GM12801 (cell line): Measurements from ENCODE around the gene RPRD1B.

Experiments used
- TF ChIP-seq, protein P1 (sequence below): IDR thresholded peaks from one replicate; pipeline ENCODE4 v1.5.1; 2011; ENCODE audit warnings: control low read depth; ENCODE audit not compliant: insufficient read length; ENCODE audit errors: extremely low read depth

Gene RPRD1B

DNA sequence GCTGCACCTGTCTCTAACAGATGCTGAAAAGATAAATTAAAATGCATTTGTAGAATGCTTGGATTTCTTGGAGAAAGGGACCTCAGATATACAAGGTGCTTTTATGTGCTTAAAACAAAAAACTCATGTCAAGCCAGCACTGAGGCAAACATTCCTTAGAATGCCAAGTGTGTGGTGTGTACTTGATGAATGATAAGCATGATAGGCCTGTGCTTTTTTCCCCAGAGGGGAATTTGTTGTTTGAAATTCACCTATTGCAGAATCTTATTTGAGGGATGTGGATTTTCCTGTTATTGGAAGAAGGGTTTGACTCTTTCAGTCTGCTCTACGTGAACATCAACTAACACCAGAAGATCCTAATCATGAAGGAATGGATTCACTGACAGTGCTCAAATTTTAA lies 29.1 kb upstream of the RPRD1B start:
- TF ChIP-seq, protein P1, sequence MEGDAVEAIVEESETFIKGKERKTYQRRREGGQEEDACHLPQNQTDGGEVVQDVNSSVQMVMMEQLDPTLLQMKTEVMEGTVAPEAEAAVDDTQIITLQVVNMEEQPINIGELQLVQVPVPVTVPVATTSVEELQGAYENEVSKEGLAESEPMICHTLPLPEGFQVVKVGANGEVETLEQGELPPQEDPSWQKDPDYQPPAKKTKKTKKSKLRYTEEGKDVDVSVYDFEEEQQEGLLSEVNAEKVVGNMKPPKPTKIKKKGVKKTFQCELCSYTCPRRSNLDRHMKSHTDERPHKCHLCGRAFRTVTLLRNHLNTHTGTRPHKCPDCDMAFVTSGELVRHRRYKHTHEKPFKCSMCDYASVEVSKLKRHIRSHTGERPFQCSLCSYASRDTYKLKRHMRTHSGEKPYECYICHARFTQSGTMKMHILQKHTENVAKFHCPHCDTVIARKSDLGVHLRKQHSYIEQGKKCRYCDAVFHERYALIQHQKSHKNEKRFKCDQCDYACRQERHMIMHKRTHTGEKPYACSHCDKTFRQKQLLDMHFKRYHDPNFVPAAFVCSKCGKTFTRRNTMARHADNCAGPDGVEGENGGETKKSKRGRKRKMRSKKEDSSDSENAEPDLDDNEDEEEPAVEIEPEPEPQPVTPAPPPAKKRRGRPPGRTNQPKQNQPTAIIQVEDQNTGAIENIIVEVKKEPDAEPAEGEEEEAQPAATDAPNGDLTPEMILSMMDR: no peak

DNA sequence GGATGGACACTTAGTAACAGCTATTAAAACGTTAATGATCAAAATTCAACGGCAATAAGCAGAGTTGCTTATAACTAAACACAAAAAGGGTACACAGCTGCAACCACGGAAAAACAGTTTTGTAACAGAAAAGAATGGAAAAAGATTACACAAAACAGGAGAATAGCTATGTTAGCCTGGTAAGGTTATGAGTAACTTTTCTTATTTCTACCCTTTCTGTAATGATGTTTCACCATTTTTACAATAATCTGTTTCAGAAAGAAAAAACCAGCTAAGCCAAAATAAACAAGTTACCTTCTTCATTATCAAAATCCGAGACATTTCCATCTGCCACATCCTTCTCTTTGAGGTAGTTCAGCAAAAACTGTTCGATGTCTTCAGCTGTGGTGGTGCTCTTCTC lies 27.6 kb upstream of the RPRD1B start:
- TF ChIP-seq, protein P1: no peak

DNA sequence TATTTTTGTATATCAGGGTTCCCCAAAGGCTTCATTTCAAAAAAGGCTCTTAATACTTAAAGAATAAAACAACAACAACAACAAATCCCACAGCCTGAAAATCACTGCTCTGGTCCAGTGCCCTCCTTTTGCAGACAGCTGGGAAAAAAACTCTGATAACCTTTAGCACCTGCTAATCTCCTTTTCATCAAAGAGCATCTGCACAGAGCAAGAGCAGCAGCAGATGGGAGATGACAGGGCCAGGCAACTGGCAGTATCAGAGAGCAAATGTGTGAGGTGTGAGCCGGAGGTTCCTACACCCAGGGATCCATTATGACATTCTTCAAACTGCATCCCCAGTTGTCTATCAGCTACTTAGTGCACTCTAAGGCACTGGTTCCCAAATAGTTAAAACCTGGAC lies 26.0 kb upstream of the RPRD1B start:
- TF ChIP-seq, protein P1: no peak

DNA sequence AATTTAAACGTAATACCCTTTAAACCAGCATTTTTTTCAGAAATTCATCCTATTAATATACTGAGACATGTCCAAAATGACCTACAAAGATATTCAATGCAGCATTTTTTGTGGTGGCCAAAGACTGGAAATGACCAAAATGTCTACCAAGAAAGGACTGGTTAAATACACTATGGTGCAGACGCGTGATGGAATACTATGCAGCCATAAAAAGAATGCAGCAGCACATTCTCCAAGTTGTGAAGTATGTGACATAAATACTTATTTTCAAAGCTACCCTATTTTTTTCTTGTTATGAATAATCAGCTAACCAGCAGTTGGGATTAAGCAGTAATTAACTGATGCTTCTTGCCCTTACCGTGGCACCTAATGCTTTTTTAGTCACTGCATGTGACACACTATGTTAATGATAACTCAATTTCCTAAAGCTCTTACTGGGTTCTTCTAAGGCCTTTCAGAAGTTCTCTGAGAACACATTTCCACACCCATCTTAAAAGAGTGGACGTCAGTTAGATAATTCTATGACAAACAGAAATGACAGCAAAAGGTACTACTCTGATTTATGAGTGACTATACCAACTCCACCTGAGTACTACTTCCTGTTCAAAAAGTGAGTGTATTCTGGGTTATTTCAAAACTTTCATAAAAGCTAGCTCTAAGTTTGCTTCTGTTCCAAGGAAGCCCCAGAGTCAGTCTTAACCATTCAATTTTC lies 25.2 kb upstream of the RPRD1B start:
- TF ChIP-seq, protein P1: no peak

DNA sequence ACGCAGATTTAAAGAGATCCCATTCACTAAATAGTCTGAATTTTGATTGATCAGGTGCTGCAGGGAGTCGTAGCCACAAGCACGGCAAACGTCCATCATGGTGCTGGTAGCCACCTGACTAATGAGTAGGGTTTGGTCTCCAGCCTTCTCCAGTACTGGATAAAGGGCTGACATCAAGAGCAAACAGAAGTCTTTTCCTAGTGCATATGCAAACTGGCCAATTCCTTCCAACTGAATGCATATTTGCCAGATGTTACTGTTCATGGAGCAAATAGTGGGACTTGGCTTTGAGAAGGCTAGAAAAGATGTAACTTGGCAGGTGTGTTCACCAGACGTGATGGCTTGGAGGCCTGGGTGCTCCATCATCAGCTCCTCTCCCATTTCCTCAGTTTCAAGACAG lies 21.9 kb upstream of the RPRD1B start:
- TF ChIP-seq, protein P1: no peak

DNA sequence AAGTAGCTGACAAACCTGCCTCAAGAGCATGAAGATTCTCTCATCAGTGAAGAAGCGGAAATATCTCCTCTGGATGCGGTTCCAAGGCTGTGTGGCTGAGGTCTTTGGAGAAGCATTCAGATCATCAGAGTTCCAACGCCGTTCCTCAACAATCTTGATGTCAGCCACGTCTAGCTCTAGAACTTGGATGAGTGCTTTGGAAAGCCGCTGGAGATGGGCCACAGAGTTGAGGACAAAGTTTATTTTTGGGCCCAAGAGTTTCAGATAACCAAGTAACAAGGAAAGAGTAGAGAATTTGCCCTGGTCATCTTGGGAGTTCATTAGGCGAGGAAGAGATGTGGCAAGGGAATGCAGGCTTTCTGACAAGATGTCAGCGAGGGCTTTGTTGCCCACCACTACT lies 21.2 kb upstream of the RPRD1B start:
- TF ChIP-seq, protein P1: no peak

DNA sequence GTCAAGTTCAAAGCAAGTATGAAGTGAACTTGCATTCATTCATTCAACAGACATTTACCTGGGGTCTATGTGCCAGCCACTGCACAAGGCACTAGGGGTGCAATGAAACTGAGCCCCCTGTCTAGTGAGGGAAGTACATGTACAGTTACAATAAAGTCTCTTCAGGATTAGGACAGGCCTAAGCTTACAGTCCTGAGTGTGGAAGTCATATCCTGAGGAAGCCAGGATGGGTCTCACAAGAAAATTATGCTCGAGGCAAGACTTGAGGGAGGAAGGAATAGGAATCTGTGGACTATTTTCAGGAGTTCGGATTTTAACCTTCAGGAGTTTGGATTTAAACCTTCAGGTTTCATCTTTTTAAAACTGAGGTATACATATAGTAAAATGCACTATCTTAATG lies 19.7 kb upstream of the RPRD1B start:
- TF ChIP-seq, protein P1: no peak
